ENCODE results near the gene AARSD1. TPM values are rescaled to one million over a fixed set of nuclear protein-coding genes. Genes with fewer than 3 reads are reported as not detected.

The AARSD1 gene
- polyA plus RNA-seq, 1 of the 3 experiments (the other 2 are of a cell fraction): 52.0 TPM

DNA sequence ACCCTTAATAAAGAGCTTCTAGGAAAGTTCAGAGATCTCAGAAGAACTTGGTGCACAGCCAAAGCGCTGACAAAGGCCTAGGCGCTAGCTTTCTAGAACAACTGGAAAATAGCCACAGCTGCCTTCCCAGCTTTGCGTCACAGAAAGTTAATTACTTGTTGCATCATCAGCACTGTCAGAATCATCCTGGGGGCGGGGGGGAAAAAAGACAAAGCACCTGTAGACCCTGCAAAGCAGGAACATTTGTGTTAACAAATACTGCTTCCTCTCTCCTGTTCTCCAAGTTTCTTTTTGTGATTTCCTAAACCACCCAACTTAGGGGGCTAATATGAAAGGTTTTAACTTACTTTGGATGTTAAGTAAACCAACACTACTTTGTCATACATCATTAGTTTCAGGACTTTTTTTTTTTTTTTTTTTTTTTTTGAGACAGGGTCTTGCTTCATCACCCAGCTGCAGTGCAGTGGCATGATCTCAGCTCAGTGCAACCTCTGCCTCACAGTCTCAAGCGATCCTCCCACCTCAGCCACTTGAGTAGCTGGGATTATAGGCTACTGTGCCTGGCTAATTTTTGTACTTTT is 4.8 kb upstream of the AARSD1 start:
- H3K4me1 ChIP-seq (ENCODE audit: control insufficient read depth in 1 of 2, insufficient read depth in 2 of 2, low read depth in 1 of 2, low read length in 1 of 2): no peaks in the 10 kb centered on the region; a peak in 1 of 4 replicates
- H4K20me1 ChIP-seq (ENCODE audit: insufficient read depth): no peaks in the 10 kb centered on the region
- no peaks in the 10 kb centered on the region for H3K9me3 ChIP-seq
- CTCF ChIA-PET: interaction anchor here (0.8 kb wide), 1 partner anchor 149 kb away, joined by 3 read pairs; no protein-coding TSS in a partner anchor
- H3K27me3 ChIP-seq (ENCODE audit: insufficient read depth): no peaks in the 10 kb centered on the region
- WGBS (ENCODE audit: low lambda C conversion rate): 71% methylated on average over 5 of the region's 5 CpGs
- no peak overlapping the region for H3K4me2 ChIP-seq
- H3K4me3 ChIP-seq (ENCODE audit: low read depth in 2 of 2, low read length in 1 of 2): no peak overlapping the region
- peaks cover 19% of the 10 kb centered on the region for H3F3A ChIP-seq (replicated peaks; ENCODE audit: insufficient read depth)
- TF ChIP-seq FOXM1 (IDR thresholded peaks at IDR 0.05; ENCODE audit: low read depth) (no peak), GABPA (IDR thresholded peaks at IDR 0.05; ENCODE audit: low read depth) (no peak), MEF2A (IDR thresholded peaks at IDR 0.05; ENCODE audit: borderline replicate concordance, low read depth) (no peak), NFIC (IDR thresholded peaks at IDR 0.05; ENCODE audit: borderline replicate concordance) (no peak), RFX5 (IDR thresholded peaks at IDR 0.05; ENCODE audit: low read length) (no peak), GATA2 (CRISPR knock-in tag; IDR thresholded peaks at IDR 0.05) (no peak), TCF12 (IDR thresholded peaks at IDR 0.05) (no peak)
- TF ChIP-seq, protein P1, sequence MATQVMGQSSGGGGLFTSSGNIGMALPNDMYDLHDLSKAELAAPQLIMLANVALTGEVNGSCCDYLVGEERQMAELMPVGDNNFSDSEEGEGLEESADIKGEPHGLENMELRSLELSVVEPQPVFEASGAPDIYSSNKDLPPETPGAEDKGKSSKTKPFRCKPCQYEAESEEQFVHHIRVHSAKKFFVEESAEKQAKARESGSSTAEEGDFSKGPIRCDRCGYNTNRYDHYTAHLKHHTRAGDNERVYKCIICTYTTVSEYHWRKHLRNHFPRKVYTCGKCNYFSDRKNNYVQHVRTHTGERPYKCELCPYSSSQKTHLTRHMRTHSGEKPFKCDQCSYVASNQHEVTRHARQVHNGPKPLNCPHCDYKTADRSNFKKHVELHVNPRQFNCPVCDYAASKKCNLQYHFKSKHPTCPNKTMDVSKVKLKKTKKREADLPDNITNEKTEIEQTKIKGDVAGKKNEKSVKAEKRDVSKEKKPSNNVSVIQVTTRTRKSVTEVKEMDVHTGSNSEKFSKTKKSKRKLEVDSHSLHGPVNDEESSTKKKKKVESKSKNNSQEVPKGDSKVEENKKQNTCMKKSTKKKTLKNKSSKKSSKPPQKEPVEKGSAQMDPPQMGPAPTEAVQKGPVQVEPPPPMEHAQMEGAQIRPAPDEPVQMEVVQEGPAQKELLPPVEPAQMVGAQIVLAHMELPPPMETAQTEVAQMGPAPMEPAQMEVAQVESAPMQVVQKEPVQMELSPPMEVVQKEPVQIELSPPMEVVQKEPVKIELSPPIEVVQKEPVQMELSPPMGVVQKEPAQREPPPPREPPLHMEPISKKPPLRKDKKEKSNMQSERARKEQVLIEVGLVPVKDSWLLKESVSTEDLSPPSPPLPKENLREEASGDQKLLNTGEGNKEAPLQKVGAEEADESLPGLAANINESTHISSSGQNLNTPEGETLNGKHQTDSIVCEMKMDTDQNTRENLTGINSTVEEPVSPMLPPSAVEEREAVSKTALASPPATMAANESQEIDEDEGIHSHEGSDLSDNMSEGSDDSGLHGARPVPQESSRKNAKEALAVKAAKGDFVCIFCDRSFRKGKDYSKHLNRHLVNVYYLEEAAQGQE (IDR thresholded peaks at IDR 0.05; ENCODE audit: low read depth, low read length): no peak
- TF ChIP-seq, protein P2, sequence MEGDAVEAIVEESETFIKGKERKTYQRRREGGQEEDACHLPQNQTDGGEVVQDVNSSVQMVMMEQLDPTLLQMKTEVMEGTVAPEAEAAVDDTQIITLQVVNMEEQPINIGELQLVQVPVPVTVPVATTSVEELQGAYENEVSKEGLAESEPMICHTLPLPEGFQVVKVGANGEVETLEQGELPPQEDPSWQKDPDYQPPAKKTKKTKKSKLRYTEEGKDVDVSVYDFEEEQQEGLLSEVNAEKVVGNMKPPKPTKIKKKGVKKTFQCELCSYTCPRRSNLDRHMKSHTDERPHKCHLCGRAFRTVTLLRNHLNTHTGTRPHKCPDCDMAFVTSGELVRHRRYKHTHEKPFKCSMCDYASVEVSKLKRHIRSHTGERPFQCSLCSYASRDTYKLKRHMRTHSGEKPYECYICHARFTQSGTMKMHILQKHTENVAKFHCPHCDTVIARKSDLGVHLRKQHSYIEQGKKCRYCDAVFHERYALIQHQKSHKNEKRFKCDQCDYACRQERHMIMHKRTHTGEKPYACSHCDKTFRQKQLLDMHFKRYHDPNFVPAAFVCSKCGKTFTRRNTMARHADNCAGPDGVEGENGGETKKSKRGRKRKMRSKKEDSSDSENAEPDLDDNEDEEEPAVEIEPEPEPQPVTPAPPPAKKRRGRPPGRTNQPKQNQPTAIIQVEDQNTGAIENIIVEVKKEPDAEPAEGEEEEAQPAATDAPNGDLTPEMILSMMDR (IDR thresholded peaks at IDR 0.05): no peak
- no peak for DNase-seq
- no peak overlapping the region for H3K9ac ChIP-seq
- no peaks in the 10 kb centered on the region for H3K9me2 ChIP-seq
- POLR2A ChIA-PET: no interaction called here
- H3K36me3 ChIP-seq (replicated peaks in 1 of 2; ENCODE audit: control insufficient read depth in 1 of 2, insufficient read depth in 2 of 2, low read length in 1 of 2): no peaks in the 10 kb centered on the region
- H3K27ac ChIP-seq (ENCODE audit: low read depth in 2 of 2, low read length in 1 of 2): no peak overlapping the region
- peaks cover 2% of the 10 kb centered on the region for H3K79me2 ChIP-seq (ENCODE audit: insufficient read depth)
- no peak overlapping the region for H2AFZ ChIP-seq (ENCODE audit: low read depth)

DNA sequence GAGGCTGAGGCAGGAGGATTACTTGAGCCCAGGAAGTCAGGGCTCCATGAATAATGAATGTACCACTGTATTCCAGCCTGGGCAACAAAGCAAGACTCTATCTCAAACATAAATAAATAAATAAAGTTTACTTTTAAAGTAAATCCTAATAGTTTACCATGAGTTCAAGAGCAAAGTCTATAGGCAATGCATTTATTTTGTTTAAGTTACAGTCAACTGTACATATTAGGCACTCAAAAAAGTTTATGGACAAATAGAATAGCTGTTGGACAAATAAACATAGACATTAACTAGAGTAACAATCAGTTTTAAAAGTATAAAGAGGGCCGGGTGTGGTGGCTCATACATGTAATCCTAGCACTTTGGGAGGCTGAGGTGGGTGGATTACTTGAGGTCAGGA is 3.7 kb upstream of the AARSD1 start:
- peaks cover 19% of the 10 kb centered on the region for H3F3A ChIP-seq (replicated peaks; ENCODE audit: insufficient read depth)
- H3K79me2 ChIP-seq (ENCODE audit: insufficient read depth): peaks cover 11% of the 10 kb centered on the region
- POLR2A ChIA-PET: interaction anchor here (0.5 to 0.9 kb wide), 2 partner anchors 30 to 134 kb away, joined by 3 to 4 read pairs; no protein-coding TSS in a partner anchor
- no peaks in the 10 kb centered on the region for H4K20me1 ChIP-seq (ENCODE audit: insufficient read depth)
- no peaks in the 10 kb centered on the region for H3K36me3 ChIP-seq (replicated peaks in 1 of 2; ENCODE audit: control insufficient read depth in 1 of 2, insufficient read depth in 2 of 2, low read length in 1 of 2)
- H3K4me1 ChIP-seq (ENCODE audit: control insufficient read depth in 1 of 2, insufficient read depth in 2 of 2, low read depth in 1 of 2, low read length in 1 of 2): peaks cover 0 to 4% of the 10 kb centered on the region in 2 experiments; a peak in 2 of 4 replicates
- H3K4me3 ChIP-seq (ENCODE audit: low read depth in 2 of 2, low read length in 1 of 2): no peak overlapping the region
- no peak for DNase-seq
- no peaks in the 10 kb centered on the region for H3K27me3 ChIP-seq (ENCODE audit: insufficient read depth)
- WGBS (ENCODE audit: low lambda C conversion rate): 88% methylated on average over 1 of the region's 1 CpG
- CTCF ChIA-PET: interaction anchor here (0.8 to 1.0 kb wide), 2 partner anchors 10 to 148 kb away, joined by 3 read pairs; no protein-coding TSS in a partner anchor
- H3K9ac ChIP-seq: no peak overlapping the region
- no peaks in the 10 kb centered on the region for H3K9me2 ChIP-seq
- no peak overlapping the region for H3K27ac ChIP-seq (ENCODE audit: low read depth in 2 of 2, low read length in 1 of 2)
- no peak overlapping the region for H3K4me2 ChIP-seq
- H2AFZ ChIP-seq (ENCODE audit: low read depth): no peak overlapping the region
- no peaks in the 10 kb centered on the region for H3K9me3 ChIP-seq
- TF ChIP-seq, protein P3, sequence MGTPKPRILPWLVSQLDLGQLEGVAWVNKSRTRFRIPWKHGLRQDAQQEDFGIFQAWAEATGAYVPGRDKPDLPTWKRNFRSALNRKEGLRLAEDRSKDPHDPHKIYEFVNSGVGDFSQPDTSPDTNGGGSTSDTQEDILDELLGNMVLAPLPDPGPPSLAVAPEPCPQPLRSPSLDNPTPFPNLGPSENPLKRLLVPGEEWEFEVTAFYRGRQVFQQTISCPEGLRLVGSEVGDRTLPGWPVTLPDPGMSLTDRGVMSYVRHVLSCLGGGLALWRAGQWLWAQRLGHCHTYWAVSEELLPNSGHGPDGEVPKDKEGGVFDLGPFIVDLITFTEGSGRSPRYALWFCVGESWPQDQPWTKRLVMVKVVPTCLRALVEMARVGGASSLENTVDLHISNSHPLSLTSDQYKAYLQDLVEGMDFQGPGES (IDR thresholded peaks at IDR 0.05; ENCODE audit: low read depth, low read length): no peak
- TF ChIP-seq CHD2 (IDR thresholded peaks at IDR 0.05; ENCODE audit: low read length, partially characterized antibody): no peak
- no peak for TF ChIP-seq RXRA (IDR thresholded peaks at IDR 0.05; ENCODE audit: borderline replicate concordance, low read depth)
- TF ChIP-seq MEF2A (IDR thresholded peaks at IDR 0.05; ENCODE audit: borderline replicate concordance, low read depth): no peak
- no peak for TF ChIP-seq NFIC (IDR thresholded peaks at IDR 0.05; ENCODE audit: borderline replicate concordance)
- TF ChIP-seq, protein P4, sequence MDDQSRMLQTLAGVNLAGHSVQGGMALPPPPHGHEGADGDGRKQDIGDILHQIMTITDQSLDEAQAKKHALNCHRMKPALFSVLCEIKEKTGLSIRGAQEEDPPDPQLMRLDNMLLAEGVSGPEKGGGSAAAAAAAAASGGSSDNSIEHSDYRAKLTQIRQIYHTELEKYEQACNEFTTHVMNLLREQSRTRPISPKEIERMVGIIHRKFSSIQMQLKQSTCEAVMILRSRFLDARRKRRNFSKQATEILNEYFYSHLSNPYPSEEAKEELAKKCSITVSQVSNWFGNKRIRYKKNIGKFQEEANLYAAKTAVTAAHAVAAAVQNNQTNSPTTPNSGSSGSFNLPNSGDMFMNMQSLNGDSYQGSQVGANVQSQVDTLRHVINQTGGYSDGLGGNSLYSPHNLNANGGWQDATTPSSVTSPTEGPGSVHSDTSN (IDR thresholded peaks at IDR 0.05): no peak
- TF ChIP-seq, protein P5, sequence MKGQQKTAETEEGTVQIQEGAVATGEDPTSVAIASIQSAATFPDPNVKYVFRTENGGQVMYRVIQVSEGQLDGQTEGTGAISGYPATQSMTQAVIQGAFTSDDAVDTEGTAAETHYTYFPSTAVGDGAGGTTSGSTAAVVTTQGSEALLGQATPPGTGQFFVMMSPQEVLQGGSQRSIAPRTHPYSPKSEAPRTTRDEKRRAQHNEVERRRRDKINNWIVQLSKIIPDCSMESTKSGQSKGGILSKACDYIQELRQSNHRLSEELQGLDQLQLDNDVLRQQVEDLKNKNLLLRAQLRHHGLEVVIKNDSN (IDR thresholded peaks at IDR 0.05; ENCODE audit: borderline replicate concordance, low read depth): no peak
- no peak for TF ChIP-seq SIN3A (IDR thresholded peaks at IDR 0.05; ENCODE audit: borderline replicate concordance, low read depth, low read length)
- TF ChIP-seq, protein P2 (IDR thresholded peaks at IDR 0.05): no peak
